RWPE1 (cell line): ENCODE data around the gene RNF130.

Experiments
- CTCF ChIA-PET: fragments of 350-600 bp; sonication (Branson Sonifier 250); formaldehyde crosslinking; extraction: SDS; loops from one replicate; lab custom pipeline; 2021; lab: Yijun Ruan, JAX
- POLR2A ChIA-PET: fragments of 400-600 bp; formaldehyde crosslinking; extraction: SDS; loops from one replicate; lab custom pipeline; 2020; ENCODE audit warnings: antibody characterized with exemption; ENCODE audit not compliant: low non-redundant PET; lab: Yijun Ruan, JAX
- DNase-seq: peaks from one replicate; pipeline ENCODE4 v3.0.0; 2012; ENCODE audit warnings: low spot score
- H3K27ac ChIP-seq: fragments of 450-650 bp; 2 replicates; pipeline ENCODE4 v1.5.1; 2017
- TF ChIP-seq, protein P1 (sequence below): fragments of 450-650 bp; conservative IDR thresholded peaks from 2 replicates; pipeline ENCODE4 v1.5.1; 2017; ENCODE audit warnings: low read depth, mild to moderate bottlenecking

The RNF130 gene

DNA sequence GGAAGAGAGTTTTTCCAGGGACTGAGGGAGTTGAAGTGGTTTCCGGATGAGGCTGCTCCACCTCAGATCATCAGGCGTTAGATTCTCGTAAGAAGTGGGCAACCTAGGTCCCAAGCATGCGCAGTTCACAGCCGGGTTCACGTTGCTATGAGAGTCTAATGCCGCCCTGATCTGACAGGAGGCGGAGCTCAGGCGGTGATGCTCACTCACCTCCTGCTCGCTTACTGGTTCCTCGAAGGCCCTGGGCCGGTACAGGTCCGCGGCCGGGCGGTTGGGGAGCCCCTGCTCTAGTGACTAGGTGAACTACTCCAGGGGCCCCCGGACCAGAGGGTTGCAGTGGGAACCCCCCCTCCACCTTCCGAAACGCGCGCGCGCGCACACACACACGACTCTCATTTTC is 997 bp upstream of the RNF130 start:
- ChIA-PET CTCF (no interaction called here), POLR2A (interaction anchor here (0.6 kb wide), 1 partner anchor 27 kb away, joined by 4 read pairs; no protein-coding TSS in a partner anchor)

GRCh38 chr5:180072256-180072548 is 643 bp upstream of the RNF130 start:
- CTCF ChIA-PET = no interaction called here

More for the DNA sequence above, 997 bp upstream of the RNF130 start:
- no peak for DNase-seq
- TF ChIP-seq, protein P1, sequence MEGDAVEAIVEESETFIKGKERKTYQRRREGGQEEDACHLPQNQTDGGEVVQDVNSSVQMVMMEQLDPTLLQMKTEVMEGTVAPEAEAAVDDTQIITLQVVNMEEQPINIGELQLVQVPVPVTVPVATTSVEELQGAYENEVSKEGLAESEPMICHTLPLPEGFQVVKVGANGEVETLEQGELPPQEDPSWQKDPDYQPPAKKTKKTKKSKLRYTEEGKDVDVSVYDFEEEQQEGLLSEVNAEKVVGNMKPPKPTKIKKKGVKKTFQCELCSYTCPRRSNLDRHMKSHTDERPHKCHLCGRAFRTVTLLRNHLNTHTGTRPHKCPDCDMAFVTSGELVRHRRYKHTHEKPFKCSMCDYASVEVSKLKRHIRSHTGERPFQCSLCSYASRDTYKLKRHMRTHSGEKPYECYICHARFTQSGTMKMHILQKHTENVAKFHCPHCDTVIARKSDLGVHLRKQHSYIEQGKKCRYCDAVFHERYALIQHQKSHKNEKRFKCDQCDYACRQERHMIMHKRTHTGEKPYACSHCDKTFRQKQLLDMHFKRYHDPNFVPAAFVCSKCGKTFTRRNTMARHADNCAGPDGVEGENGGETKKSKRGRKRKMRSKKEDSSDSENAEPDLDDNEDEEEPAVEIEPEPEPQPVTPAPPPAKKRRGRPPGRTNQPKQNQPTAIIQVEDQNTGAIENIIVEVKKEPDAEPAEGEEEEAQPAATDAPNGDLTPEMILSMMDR = no peak
- peak overlapping the region; percentile 88 for H3K27ac ChIP-seq

DNA sequence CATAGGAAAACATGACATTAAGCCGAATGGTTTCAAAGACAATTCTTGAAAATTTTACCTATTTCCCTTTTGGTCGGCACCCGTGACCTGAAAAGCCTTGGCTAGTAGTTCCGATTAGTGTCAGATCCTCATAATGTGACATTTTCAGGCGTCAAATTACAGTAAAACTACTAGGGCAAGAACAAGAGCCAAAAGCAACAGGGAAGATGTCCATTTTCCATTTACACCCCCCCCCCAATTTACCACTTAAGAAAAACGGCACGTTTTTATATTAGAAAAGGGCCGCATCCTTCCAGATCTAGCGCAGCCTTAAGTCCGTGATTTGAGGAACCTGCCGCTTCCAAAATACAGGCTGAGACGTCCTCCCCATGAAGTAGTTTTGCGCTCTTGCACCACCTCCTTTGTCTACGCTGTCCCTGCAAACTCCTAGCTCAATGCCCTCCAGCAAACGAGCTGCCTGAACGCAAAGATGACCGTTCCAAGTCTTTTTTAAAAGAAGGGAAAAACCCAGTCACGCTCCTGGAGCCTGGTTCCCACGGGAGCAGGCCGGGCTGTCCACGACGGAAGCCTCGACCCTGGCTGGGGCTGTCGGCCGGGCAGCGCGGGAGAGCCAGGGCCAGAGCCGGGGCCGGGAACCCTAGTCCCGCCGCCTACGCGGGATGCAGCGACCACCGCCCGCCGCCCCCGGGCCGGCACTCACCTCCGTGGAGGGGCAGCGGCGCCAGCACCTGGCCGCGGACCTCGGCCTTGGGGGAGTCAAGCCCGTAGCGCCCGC is 616 bp downstream of the RNF130 start:
- ChIA-PET CTCF (interaction anchor here (0.6 kb wide), 1 partner anchor 160 kb away, joined by 3 read pairs; no protein-coding TSS in a partner anchor), POLR2A (no interaction called here)
- peak; percentile 29 for DNase-seq
- peak overlapping the region; percentile 88 for H3K27ac ChIP-seq
- TF ChIP-seq, protein P1 = no peak

More at GRCh38 chr5:180072256-180072548, 643 bp upstream of the RNF130 start:
- peak overlapping the region; percentile 88 for H3K27ac ChIP-seq
- POLR2A ChIA-PET = interaction anchor here (0.6 kb wide), 1 partner anchor 26 kb away, joined by 4 read pairs; no protein-coding TSS in a partner anchor
- TF ChIP-seq, protein P1 = no peak
- no peak for DNase-seq

DNA sequence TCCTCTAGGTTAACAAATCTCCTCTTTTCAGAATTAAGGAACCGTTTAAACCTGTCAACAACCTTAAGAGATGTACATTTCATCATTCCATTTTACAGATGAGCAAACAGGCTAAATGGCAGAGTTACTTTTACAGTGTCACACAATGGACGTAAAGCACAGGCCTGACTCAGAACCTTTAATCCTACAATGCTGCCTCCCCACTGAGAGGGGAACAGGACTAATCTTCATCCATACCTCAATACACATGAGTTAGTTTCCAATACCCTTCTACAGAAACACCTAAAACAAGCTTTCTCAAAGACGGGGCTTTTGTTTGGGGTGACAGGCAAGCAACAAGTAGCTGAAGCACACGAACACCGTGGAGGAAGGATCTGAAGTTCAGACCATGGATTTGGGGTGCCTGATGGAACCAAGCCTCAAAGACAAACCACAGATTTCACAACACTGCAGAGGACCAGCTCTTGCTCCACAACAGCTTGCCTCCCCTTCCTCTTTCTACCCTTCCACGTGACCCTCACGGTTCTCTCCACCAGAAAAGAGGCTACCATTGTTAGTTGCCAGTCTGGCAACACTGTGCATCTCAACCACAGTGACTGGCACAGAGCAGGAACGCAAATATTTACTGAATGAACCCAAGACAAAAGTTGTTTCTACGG is 1.8 kb downstream of the RNF130 start:
- DNase-seq = no peak
- TF ChIP-seq, protein P1 = no peak
- no peak overlapping the region for H3K27ac ChIP-seq
- CTCF ChIA-PET = interaction anchor here (0.6 kb wide), 1 partner anchor 21 kb away, joined by 3 read pairs; no protein-coding TSS in a partner anchor
- POLR2A ChIA-PET = no interaction called here

DNA sequence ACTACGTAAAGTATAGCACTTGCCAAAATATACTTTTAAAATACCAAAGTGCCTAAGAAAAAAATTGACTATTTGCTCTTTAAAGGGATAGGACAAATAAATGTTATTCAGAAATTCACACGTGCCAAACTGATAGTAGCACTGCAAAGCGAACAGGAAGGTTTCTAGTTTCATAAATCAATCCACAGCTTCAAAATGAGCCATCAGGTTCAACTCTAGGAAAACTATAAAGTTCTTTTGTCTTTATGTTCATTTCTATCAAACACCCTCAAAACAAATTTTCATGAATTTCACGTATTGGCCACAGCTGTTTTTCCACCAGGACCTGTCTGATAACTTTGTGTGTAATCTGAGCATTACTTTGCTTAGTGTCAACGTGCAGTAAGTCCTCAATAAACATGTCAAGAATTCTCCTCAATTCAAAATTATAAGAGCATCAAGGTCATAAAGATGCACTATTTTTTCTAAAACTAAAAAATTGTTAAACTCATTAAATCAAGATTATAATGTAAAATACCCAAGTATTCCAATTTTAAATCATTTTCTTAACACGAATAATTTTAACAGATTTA is 3.0 kb downstream of the RNF130 start:
- ChIA-PET POLR2A (no interaction called here), CTCF (no interaction called here)
- H3K27ac ChIP-seq = no peak overlapping the region
- TF ChIP-seq, protein P1 = no peak
- no peak for DNase-seq

- DNase-seq = no peak
Observed at GRCh38 chr5:180067986-180068385, 3.6 kb downstream of the RNF130 start.

More at GRCh38 chr5:180067986-180068385, 3.6 kb downstream of the RNF130 start:
- no peak overlapping the region for H3K27ac ChIP-seq
- ChIA-PET CTCF (no interaction called here), POLR2A (no interaction called here)
- TF ChIP-seq, protein P1 = no peak
